Fibroblast of skin of abdomen (primary cell): ENCODE results near the gene FARS2.
"Not testable (repeated sequence)": the region's sequence is repeated elsewhere in the genome, so short reads cannot be mapped to it uniquely, and the experiment has no call there.

Experiments used
- DNase-seq: peaks from one replicate; pipeline ENCODE4 v3.0.0-alpha.2; 2013

Gene FARS2

GRCh38 chr6:5638666-5639065 is 377.4 kb downstream of the FARS2 start:
- DNase-seq: no peak

GRCh38 chr6:5639193-5639592 is 377.9 kb downstream of the FARS2 start:
- no peak for DNase-seq

GRCh38 chr6:5640614-5641013 is 379.3 kb downstream of the FARS2 start:
- DNase-seq: no peak

- DNase-seq: no peak
Observed at GRCh38 chr6:5644523-5645185, 383.3 kb downstream of the FARS2 start.

GRCh38 chr6:5645328-5646290 is 384.3 kb downstream of the FARS2 start:
- DNase-seq: no peak

- DNase-seq: no peak
Observed at GRCh38 chr6:5652406-5653137, 391.3 kb downstream of the FARS2 start.

GRCh38 chr6:5653801-5654200 is 392.5 kb downstream of the FARS2 start:
- no peak for DNase-seq

- no peak for DNase-seq
Observed at GRCh38 chr6:5656226-5656625, 394.9 kb downstream of the FARS2 start.

GRCh38 chr6:5656695-5657094 is 395.4 kb downstream of the FARS2 start:
- DNase-seq: not testable (repeated sequence)

GRCh38 chr6:5657684-5658430 is 396.5 kb downstream of the FARS2 start:
- peak; percentile 16 for DNase-seq

- DNase-seq: peak; percentile 29
Observed at GRCh38 chr6:5659467-5659866, 398.2 kb downstream of the FARS2 start.

- DNase-seq: no peak
Observed at GRCh38 chr6:5660772-5661171, 399.5 kb downstream of the FARS2 start.

- DNase-seq: no peak
Observed at GRCh38 chr6:5662797-5663196, 401.5 kb downstream of the FARS2 start.

GRCh38 chr6:5663259-5663658 is 401.9 kb downstream of the FARS2 start:
- DNase-seq: no peak

- DNase-seq: no peak
Observed at GRCh38 chr6:5663739-5664138, 402.4 kb downstream of the FARS2 start.

- DNase-seq: no peak
Observed at GRCh38 chr6:5664149-5664548, 402.8 kb downstream of the FARS2 start.

GRCh38 chr6:5665173-5665572 is 403.9 kb downstream of the FARS2 start:
- no peak for DNase-seq

GRCh38 chr6:5665667-5666066 is 404.4 kb downstream of the FARS2 start:
- no peak for DNase-seq

GRCh38 chr6:5666695-5667094 is 405.4 kb downstream of the FARS2 start:
- DNase-seq: no peak

GRCh38 chr6:5667737-5668136 is 406.4 kb downstream of the FARS2 start:
- DNase-seq: no peak

GRCh38 chr6:5670381-5670780 is 409.1 kb downstream of the FARS2 start:
- no peak for DNase-seq

GRCh38 chr6:5670811-5671561 is 409.7 kb downstream of the FARS2 start:
- peak; percentile 68 for DNase-seq
